Measurements from ENCODE around the gene ZFP30. TPM values are rescaled to one million over a fixed set of nuclear protein-coding genes. Genes with fewer than 3 reads are reported as not detected.

The ZFP30 gene
- total and polyA plus RNA-seq, 2 of the 13 experiments (the other 11 are each of a cell fraction or from before 2014, with no cell fraction given), result 3.4 to 19.2 TPM

DNA sequence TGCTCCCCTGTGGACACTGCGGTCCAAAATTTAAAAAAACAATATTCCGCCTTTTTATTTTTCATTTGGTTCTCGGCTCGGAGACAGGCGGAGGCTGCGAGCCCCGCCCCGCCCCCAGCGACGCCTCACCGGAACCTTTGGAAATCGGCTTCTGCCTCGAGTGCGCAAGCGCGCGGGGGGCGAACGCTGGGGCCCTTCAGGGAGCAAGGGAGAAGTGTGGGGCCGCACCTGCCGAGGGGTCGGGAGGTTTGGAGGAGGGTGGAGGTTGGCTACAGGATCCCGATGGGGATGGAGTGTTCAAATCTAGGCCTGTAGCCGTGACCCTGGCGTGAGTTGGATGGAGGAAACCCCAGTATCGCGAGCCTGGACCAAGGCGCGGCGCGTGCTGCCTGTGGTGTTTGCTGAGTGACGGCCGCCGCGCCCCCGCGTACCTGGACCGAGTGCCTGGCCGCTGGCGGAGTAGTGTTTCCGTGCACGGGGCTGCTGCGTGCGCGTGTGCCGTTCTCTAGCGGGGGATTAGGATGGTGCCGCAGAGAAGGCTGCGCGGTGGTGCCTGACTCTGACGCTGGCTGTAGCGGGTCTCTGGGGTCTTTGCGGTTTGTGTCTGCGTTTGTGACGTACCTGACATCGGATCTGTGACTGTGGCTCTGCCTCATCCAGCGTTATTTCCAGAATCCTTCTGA, 565 bp upstream of the ZFP30 start (continued):
- TF ChIP-seq POGZ (CRISPR knock-in tag; IDR thresholded peaks at IDR 0.05), result peak; percentile 43; the same call in 1 of the 2 replicates
- TF ChIP-seq MAFF (IDR thresholded peaks at IDR 0.05; ENCODE audit: low read depth, low read length), result no peak
- TF ChIP-seq HMGXB3 (CRISPR knock-in tag; IDR thresholded peaks at IDR 0.05; ENCODE audit: borderline replicate concordance), result 0 out of 2 replicates have a peak, but pooled peaks have one; percentile 39
- TF ChIP-seq, protein P1, sequence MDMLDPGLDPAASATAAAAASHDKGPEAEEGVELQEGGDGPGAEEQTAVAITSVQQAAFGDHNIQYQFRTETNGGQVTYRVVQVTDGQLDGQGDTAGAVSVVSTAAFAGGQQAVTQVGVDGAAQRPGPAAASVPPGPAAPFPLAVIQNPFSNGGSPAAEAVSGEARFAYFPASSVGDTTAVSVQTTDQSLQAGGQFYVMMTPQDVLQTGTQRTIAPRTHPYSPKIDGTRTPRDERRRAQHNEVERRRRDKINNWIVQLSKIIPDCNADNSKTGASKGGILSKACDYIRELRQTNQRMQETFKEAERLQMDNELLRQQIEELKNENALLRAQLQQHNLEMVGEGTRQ (IDR thresholded peaks at IDR 0.05; ENCODE audit: low read depth, low read length), result peak; percentile 71
- TF ChIP-seq, protein P1 (CRISPR knock-in tag; IDR thresholded peaks at IDR 0.05; ENCODE audit: borderline replicate concordance), result peak; percentile 43; the same call in 1 of the 2 replicates
- TF ChIP-seq, protein P2, sequence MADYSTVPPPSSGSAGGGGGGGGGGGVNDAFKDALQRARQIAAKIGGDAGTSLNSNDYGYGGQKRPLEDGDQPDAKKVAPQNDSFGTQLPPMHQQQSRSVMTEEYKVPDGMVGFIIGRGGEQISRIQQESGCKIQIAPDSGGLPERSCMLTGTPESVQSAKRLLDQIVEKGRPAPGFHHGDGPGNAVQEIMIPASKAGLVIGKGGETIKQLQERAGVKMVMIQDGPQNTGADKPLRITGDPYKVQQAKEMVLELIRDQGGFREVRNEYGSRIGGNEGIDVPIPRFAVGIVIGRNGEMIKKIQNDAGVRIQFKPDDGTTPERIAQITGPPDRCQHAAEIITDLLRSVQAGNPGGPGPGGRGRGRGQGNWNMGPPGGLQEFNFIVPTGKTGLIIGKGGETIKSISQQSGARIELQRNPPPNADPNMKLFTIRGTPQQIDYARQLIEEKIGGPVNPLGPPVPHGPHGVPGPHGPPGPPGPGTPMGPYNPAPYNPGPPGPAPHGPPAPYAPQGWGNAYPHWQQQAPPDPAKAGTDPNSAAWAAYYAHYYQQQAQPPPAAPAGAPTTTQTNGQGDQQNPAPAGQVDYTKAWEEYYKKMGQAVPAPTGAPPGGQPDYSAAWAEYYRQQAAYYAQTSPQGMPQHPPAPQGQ (CRISPR knock-in tag; IDR thresholded peaks at IDR 0.05; ENCODE audit: borderline replicate concordance), result no peak
- TF ChIP-seq, protein P3, sequence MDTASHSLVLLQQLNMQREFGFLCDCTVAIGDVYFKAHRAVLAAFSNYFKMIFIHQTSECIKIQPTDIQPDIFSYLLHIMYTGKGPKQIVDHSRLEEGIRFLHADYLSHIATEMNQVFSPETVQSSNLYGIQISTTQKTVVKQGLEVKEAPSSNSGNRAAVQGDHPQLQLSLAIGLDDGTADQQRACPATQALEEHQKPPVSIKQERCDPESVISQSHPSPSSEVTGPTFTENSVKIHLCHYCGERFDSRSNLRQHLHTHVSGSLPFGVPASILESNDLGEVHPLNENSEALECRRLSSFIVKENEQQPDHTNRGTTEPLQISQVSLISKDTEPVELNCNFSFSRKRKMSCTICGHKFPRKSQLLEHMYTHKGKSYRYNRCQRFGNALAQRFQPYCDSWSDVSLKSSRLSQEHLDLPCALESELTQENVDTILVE (CRISPR knock-in tag; IDR thresholded peaks at IDR 0.05), result 0 out of 2 replicates have a peak, but pooled peaks have one; percentile 5
- TF ChIP-seq, protein P4, sequence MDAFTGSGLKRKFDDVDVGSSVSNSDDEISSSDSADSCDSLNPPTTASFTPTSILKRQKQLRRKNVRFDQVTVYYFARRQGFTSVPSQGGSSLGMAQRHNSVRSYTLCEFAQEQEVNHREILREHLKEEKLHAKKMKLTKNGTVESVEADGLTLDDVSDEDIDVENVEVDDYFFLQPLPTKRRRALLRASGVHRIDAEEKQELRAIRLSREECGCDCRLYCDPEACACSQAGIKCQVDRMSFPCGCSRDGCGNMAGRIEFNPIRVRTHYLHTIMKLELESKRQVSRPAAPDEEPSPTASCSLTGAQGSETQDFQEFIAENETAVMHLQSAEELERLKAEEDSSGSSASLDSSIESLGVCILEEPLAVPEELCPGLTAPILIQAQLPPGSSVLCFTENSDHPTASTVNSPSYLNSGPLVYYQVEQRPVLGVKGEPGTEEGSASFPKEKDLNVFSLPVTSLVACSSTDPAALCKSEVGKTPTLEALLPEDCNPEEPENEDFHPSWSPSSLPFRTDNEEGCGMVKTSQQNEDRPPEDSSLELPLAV (CRISPR knock-in tag; conservative IDR thresholded peaks at IDR 0.05; ENCODE audit: low read depth), result no peak
- TF ChIP-seq DNMT3B (CRISPR knock-in tag; conservative IDR thresholded peaks at IDR 0.05), result peak; percentile 72; the same call in 1 of the 2 replicates
- TF ChIP-seq ETV6 (CRISPR knock-in tag; conservative IDR thresholded peaks at IDR 0.05), result no peak
- no peak for TF ChIP-seq FOSL1 (CRISPR knock-in tag; IDR thresholded peaks at IDR 0.05; ENCODE audit: borderline replicate concordance)
- TF ChIP-seq TBL1XR1 (IDR thresholded peaks at IDR 0.05; ENCODE audit: borderline replicate concordance, low read length, partially characterized antibody), result no peak
- no peak for TF ChIP-seq ZNF547 (CRISPR knock-in tag; IDR thresholded peaks at IDR 0.05)
- TF ChIP-seq ZNF672 (CRISPR knock-in tag; IDR thresholded peaks at IDR 0.05), result peak; percentile 39; the same call in 1 of the 2 replicates
- no peak for TF ChIP-seq PPARG (CRISPR knock-in tag; conservative IDR thresholded peaks at IDR 0.05)
- TF ChIP-seq NR1H2 (CRISPR knock-in tag; IDR thresholded peaks at IDR 0.05; ENCODE audit: borderline replicate concordance, low read depth), result no peak
